DND-41 (cell line): ENCODE measurements around the gene MBD6.

ENCODE experiments used
- ATAC-seq: fragments of 200-7000 bp; cut with Tn5 transposase; 3 replicates; pipeline ENCODE4 v1.9.1; 2021; ENCODE audit warnings: low read depth; ENCODE audit not compliant: insufficient read depth
- DNase-seq: peaks from one replicate; pipeline ENCODE4 v3.0.0-alpha.2; 2020
- H2AFZ ChIP-seq: 2 replicates; pipeline ENCODE4 v1.6.0; 2012; ENCODE audit warnings: low read depth, low read length
- H3K27ac ChIP-seq: 2 replicates; pipeline ENCODE4 v1.5.1; 2012; ENCODE audit warnings: low read length, inconsistent platforms
- H3K27me3 ChIP-seq: fragments of 200-600 bp; sonication (generic); 2 replicates; pipeline ENCODE4 v1.6.0; 2012; ENCODE audit warnings: low read length, mild to moderate bottlenecking, inconsistent platforms; ENCODE audit not compliant: insufficient read depth, poor library complexity
- H3K36me3 ChIP-seq: 2 replicates; pipeline ENCODE4 v1.5.1; 2012; ENCODE audit warnings: low read length, inconsistent platforms; ENCODE audit not compliant: insufficient read depth
- H3K4me1 ChIP-seq: 2 replicates; pipeline ENCODE4 v1.5.1; 2012; ENCODE audit warnings: mild to moderate bottlenecking, low read length; ENCODE audit not compliant: insufficient read depth
- H3K4me2 ChIP-seq: 2 replicates; pipeline ENCODE4 v1.6.0; 2012; ENCODE audit warnings: mild to moderate bottlenecking, moderate library complexity, low read length, inconsistent platforms; ENCODE audit not compliant: insufficient read depth
- H3K4me3 ChIP-seq, 2 experiments: fragments of 200-600 bp in 1 of 2; shearing (Covaris generic) in 1 of 2; 2 replicates each; pipeline ENCODE4 v1.5.1; 2012 to 2016; ENCODE audit warnings: inconsistent platforms in 2 of 2, low read length in 2 of 2, mild to moderate bottlenecking in 2 of 2, low read depth in 1 of 2, moderate library complexity in 1 of 2
- H3K79me2 ChIP-seq: 2 replicates; pipeline ENCODE4 v1.6.0; 2012; ENCODE audit warnings: low read length, inconsistent platforms; ENCODE audit not compliant: insufficient read depth
- H3K9ac ChIP-seq: 2 replicates; pipeline ENCODE4 v1.6.0; 2012; ENCODE audit warnings: low read depth, mild to moderate bottlenecking, inconsistent platforms, low read length, moderate library complexity
- H3K9me3 ChIP-seq: 2 replicates; pipeline ENCODE4 v1.5.1; 2012; ENCODE audit warnings: low read length, moderate library complexity, mild to moderate bottlenecking, inconsistent platforms; ENCODE audit not compliant: insufficient read depth, severe bottlenecking
- H4K20me1 ChIP-seq: 2 replicates; pipeline ENCODE4 v1.6.0; 2012; ENCODE audit warnings: low read length; ENCODE audit not compliant: insufficient read depth
- CTCF ChIP-seq: IDR thresholded peaks from 2 replicates; pipeline ENCODE4 v1.5.1; 2012; ENCODE audit warnings: borderline replicate concordance, low read length, moderate library complexity, mild to moderate bottlenecking; ENCODE audit not compliant: poor library complexity, severe bottlenecking; ENCODE audit errors: extremely low read depth
- EZH2 ChIP-seq: IDR thresholded peaks from 3 replicates; pipeline ENCODE4 v1.6.1; 2012; ENCODE audit warnings: borderline replicate concordance, low read depth, mild to moderate bottlenecking, moderate library complexity, low read length, inconsistent platforms; ENCODE audit not compliant: severe bottlenecking

MBD6 gene

DNA sequence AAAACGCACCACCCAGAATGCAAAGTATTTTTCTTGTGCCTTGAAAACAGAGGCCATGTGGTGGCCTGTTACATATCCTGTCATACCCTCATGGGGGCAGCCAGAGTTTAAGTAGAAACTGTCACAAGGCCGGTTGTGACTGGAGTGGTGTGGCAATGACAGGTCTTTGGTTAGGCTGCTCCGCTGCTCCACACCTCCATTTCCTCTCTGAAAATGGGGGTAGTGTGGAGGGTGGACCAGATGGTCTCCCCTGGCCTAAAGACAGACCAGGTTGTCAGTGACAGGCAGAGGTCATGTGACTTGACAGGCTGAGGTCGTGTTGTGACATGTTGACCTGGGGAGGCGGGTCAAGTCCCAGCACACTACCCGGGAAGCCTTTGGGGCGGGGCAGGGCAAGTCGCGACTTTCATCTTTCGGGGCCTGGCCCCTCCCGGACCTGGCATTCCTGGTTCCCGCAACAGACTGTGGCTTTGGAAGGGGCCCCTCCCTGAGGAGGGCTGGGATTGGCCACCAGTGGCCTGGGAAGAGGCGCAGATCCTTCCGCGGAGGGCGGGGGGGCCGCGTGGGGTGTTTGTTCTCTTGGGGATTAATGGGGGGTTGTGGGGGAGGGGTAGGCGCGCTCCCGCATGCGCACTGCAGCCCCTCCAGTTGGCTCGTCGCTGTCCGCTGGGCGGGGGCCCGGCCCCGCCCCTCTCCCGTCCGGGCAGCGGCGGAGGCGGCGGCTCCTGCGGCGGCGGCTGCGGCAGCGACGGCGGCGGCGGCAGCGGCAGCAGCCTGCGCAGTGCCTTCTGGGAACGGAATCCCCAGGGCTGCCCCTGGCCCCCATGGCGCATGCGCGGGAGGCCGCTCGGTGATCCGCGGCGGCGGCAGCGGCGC, at the start of gene MBD6:
Gene MBD6 (plus strand): TSS at position 814 of the 876 bp plus-strand sequence. CDS start 1,480 bp downstream, outside the sequence.
- Histone ChIP-seq H3K9me3 (no peaks in the 10 kb centered on the region), H3K79me2 (peaks cover 72% of the 10 kb centered on the region), H3K9ac (peak within 1 kb of the TSS; percentile 60), H3K4me2 (peak within 1 kb of the TSS; percentile 72), H4K20me1 (peaks cover 51% of the 10 kb centered on the region), H2AFZ (peak within 1 kb of the TSS; percentile 66), H3K36me3 (peaks cover 67% of the 10 kb centered on the region), H3K27ac (peak within 1 kb of the TSS; percentile 92), H3K4me3 (peak within 1 kb of the TSS; percentile 85 to 86), H3K4me1 (peaks cover 76% of the 10 kb centered on the region), H3K27me3 (no peaks in the 10 kb centered on the region)
- peak; percentile 27 for ATAC-seq
- peak; percentile 33 for TF ChIP-seq CTCF
- no peak for TF ChIP-seq EZH2
- peak; percentile 89 for DNase-seq

GRCh38 chr12:57473392-57473791, 49.2 kb upstream of the MBD6 start:
- Histone ChIP-seq H3K9ac (no peak overlapping the region), H3K79me2 (peaks cover 14% of the 10 kb centered on the region), H3K27ac (no peak overlapping the region), H3K27me3 (no peaks in the 10 kb centered on the region), H2AFZ (no peak overlapping the region), H3K4me2 (no peak overlapping the region), H4K20me1 (no peaks in the 10 kb centered on the region), H3K4me1 (peaks cover 28% of the 10 kb centered on the region), H3K36me3 (peaks cover 20% of the 10 kb centered on the region), H3K4me3 (no peak overlapping the region), H3K9me3 (no peaks in the 10 kb centered on the region)
- ATAC-seq (no peak), DNase-seq (no peak)
- no peak for TF ChIP-seq EZH2
- no peak for TF ChIP-seq CTCF

GRCh38 chr12:57473886-57474285, 48.7 kb upstream of the MBD6 start:
- Histone ChIP-seq H3K4me3 (no peak overlapping the region), H2AFZ (no peak overlapping the region), H3K4me2 (no peak overlapping the region), H3K36me3 (peaks cover 20% of the 10 kb centered on the region), H3K9me3 (no peaks in the 10 kb centered on the region), H3K4me1 (peaks cover 31% of the 10 kb centered on the region), H3K9ac (no peak overlapping the region), H4K20me1 (no peaks in the 10 kb centered on the region), H3K27ac (no peak overlapping the region), H3K79me2 (peaks cover 14% of the 10 kb centered on the region), H3K27me3 (no peaks in the 10 kb centered on the region)
- ATAC-seq, result no peak
- TF ChIP-seq CTCF, result no peak
- TF ChIP-seq EZH2, result no peak
- DNase-seq, result no peak
